SK-N-SH treated with all-trans-retinoic acid at 6 μM for 48 hours (cell line): ENCODE results near the gene AK1.

ENCODE experiments used
- ARNTL ChIP-seq: fragments of 450-650 bp; formaldehyde crosslinking; IDR thresholded peaks from 2 replicates; pipeline ENCODE4 v1.5.0; 2020; ENCODE audit warnings: low read depth, mild to moderate bottlenecking, moderate library complexity, borderline replicate concordance
- CREB5 ChIP-seq: fragments of 250-450 bp; sonication (Bioruptor Pico); IDR thresholded peaks from 2 replicates; pipeline ENCODE4 v1.5.1; 2020; ENCODE audit warnings: low read depth, mild to moderate bottlenecking, moderate library complexity
- CSDC2 ChIP-seq: fragments of 250-450 bp; sonication (Bioruptor Pico); IDR thresholded peaks from 2 replicates; pipeline ENCODE4 v1.5.0; 2020; ENCODE audit warnings: mild to moderate bottlenecking, moderate library complexity
- CSRNP3 ChIP-seq: fragments of 250-450 bp; sonication (Bioruptor Pico); IDR thresholded peaks from 2 replicates; pipeline ENCODE4 v1.5.1; 2021; ENCODE audit warnings: mild to moderate bottlenecking, moderate library complexity
- GLIS3 ChIP-seq: fragments of 250-450 bp; sonication (Bioruptor Pico); IDR thresholded peaks from 2 replicates; pipeline ENCODE4 v1.5.0; 2020; ENCODE audit warnings: mild to moderate bottlenecking, moderate library complexity
- ISL1 ChIP-seq: fragments of 250-450 bp; sonication (Bioruptor Pico); IDR thresholded peaks from 2 replicates; pipeline ENCODE4 v2.1.2; 2022; ENCODE audit warnings: mild to moderate bottlenecking, moderate library complexity
- OSR1 ChIP-seq: fragments of 250-450 bp; sonication (Bioruptor Pico); IDR thresholded peaks from 2 replicates; pipeline ENCODE4 v1.8.0; 2022; ENCODE audit warnings: moderate library complexity, mild to moderate bottlenecking, inconsistent platforms
- RARB ChIP-seq: fragments of 250-450 bp; sonication (Bioruptor Pico); IDR thresholded peaks from 2 replicates; pipeline ENCODE4 v1.8.0; 2021; ENCODE audit warnings: mild to moderate bottlenecking, moderate library complexity
- TCF4 ChIP-seq: fragments of 250-450 bp; sonication (Bioruptor Pico); IDR thresholded peaks from 2 replicates; pipeline ENCODE4 v1.8.0; 2021; ENCODE audit warnings: mild to moderate bottlenecking, moderate library complexity, borderline replicate concordance
- TOX ChIP-seq: fragments of 250-450 bp; sonication (Bioruptor Pico); IDR thresholded peaks from 2 replicates; pipeline ENCODE4 v1.8.0; 2021; ENCODE audit warnings: mild to moderate bottlenecking, moderate library complexity, borderline replicate concordance
- ZFP30 ChIP-seq: fragments of 450-650 bp; formaldehyde crosslinking; IDR thresholded peaks from 2 replicates; pipeline ENCODE4 v1.5.0; 2022; ENCODE audit warnings: mild to moderate bottlenecking, moderate library complexity
- TF ChIP-seq, protein P1 (sequence below): fragments of 250-450 bp; sonication (Bioruptor Pico); IDR thresholded peaks from 2 replicates; pipeline ENCODE4 v1.8.0; 2021; ENCODE audit warnings: low read depth, mild to moderate bottlenecking, moderate library complexity, borderline replicate concordance
- TF ChIP-seq, protein P2 (sequence below): fragments of 250-450 bp; sonication (Bioruptor Pico); IDR thresholded peaks from 2 replicates; pipeline ENCODE4 v1.8.0; 2020; ENCODE audit warnings: mild to moderate bottlenecking, moderate library complexity, borderline replicate concordance

DNA sequence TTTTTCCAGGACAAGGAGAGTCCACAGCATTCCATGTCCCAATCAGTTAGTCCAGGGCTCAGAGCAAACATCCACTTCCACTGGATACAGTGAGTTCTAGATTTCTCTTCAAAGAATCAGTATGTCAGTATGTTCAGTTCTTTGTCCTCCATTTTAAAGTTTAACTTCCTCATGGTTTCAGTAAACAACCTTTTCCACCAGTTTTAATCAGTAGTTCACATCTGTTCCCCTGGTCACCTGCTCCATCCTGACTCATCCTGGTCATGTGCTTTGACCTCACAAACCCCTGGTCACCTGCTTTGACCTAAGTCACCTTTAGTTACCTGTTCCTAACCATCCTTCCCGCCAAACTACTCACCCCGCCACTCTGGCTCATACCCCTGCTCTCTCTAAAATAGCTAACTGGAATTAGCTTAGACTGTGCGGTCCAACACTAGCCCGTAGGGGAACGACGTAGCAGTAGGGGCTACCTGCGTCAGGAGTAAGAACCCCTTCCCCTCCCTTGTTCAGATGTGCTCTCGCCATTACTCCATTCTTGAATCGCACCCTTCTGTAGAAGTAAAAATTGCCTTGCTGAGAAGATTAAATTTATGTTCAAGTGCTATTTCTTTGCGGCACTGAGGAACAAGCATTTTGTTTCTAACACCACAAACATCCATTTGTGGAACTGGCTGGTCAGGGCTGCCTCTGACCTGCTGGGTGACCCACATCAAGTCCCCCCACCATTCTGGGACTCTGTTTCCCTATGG lies 28.5 kb downstream of the AK1 start:
- TF ChIP-seq CSRNP3 (CRISPR knock-in tag) (no peak), ZFP30 (CRISPR knock-in tag) (no peak), OSR1 (no peak), ARNTL (CRISPR knock-in tag) (no peak), TOX (CRISPR knock-in tag) (no peak), RARB (no peak), CREB5 (CRISPR knock-in tag) (no peak), GLIS3 (no peak), TCF4 (CRISPR knock-in tag) (no peak), ISL1 (no peak), CSDC2 (CRISPR knock-in tag) (no peak)
- TF ChIP-seq, protein P1, sequence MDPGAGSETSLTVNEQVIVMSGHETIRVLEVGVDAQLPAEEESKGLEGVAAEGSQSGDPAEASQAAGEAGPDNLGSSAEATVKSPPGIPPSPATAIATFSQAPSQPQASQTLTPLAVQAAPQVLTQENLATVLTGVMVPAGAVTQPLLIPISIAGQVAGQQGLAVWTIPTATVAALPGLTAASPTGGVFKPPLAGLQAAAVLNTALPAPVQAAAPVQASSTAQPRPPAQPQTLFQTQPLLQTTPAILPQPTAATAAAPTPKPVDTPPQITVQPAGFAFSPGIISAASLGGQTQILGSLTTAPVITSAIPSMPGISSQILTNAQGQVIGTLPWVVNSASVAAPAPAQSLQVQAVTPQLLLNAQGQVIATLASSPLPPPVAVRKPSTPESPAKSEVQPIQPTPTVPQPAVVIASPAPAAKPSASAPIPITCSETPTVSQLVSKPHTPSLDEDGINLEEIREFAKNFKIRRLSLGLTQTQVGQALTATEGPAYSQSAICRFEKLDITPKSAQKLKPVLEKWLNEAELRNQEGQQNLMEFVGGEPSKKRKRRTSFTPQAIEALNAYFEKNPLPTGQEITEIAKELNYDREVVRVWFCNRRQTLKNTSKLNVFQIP (CRISPR knock-in tag): no peak
- TF ChIP-seq, protein P2, sequence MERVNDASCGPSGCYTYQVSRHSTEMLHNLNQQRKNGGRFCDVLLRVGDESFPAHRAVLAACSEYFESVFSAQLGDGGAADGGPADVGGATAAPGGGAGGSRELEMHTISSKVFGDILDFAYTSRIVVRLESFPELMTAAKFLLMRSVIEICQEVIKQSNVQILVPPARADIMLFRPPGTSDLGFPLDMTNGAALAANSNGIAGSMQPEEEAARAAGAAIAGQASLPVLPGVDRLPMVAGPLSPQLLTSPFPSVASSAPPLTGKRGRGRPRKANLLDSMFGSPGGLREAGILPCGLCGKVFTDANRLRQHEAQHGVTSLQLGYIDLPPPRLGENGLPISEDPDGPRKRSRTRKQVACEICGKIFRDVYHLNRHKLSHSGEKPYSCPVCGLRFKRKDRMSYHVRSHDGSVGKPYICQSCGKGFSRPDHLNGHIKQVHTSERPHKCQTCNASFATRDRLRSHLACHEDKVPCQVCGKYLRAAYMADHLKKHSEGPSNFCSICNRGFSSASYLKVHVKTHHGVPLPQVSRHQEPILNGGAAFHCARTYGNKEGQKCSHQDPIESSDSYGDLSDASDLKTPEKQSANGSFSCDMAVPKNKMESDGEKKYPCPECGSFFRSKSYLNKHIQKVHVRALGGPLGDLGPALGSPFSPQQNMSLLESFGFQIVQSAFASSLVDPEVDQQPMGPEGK (CRISPR knock-in tag): no peak
